SK-N-SH treated with all-trans-retinoic acid at 6 μM for 48 hours (cell line): ENCODE results near the gene ITPRID2.

Experiments used
- ATAC-seq: fragments of 200-7000 bp; cut with Tn5 transposase; 3 replicates; pipeline ENCODE4 v1.9.1; 2020; ENCODE audit warnings: mild to moderate bottlenecking, moderate library complexity
- BACH2 ChIP-seq: fragments of 250-450 bp; sonication (Bioruptor Pico); IDR thresholded peaks from 2 replicates; pipeline ENCODE4 v1.9.0; 2021; ENCODE audit warnings: mild to moderate bottlenecking, borderline replicate concordance
- CREB5 ChIP-seq: fragments of 250-450 bp; sonication (Bioruptor Pico); IDR thresholded peaks from 2 replicates; pipeline ENCODE4 v1.5.1; 2020; ENCODE audit warnings: low read depth, mild to moderate bottlenecking, moderate library complexity
- CSDC2 ChIP-seq: fragments of 250-450 bp; sonication (Bioruptor Pico); IDR thresholded peaks from 2 replicates; pipeline ENCODE4 v1.5.0; 2020; ENCODE audit warnings: mild to moderate bottlenecking, moderate library complexity
- CSRNP3 ChIP-seq: fragments of 250-450 bp; sonication (Bioruptor Pico); IDR thresholded peaks from 2 replicates; pipeline ENCODE4 v1.5.1; 2021; ENCODE audit warnings: mild to moderate bottlenecking, moderate library complexity
- ESRRG ChIP-seq: fragments of 250-450 bp; sonication (Bioruptor Pico); IDR thresholded peaks from 2 replicates; pipeline ENCODE4 v1.6.1; 2021; ENCODE audit warnings: mild to moderate bottlenecking
- GLIS3 ChIP-seq: fragments of 250-450 bp; sonication (Bioruptor Pico); IDR thresholded peaks from 2 replicates; pipeline ENCODE4 v1.5.0; 2020; ENCODE audit warnings: mild to moderate bottlenecking, moderate library complexity
- ISL1 ChIP-seq: fragments of 250-450 bp; sonication (Bioruptor Pico); IDR thresholded peaks from 2 replicates; pipeline ENCODE4 v2.1.2; 2022; ENCODE audit warnings: mild to moderate bottlenecking, moderate library complexity
- OSR1 ChIP-seq: fragments of 250-450 bp; sonication (Bioruptor Pico); IDR thresholded peaks from 2 replicates; pipeline ENCODE4 v1.8.0; 2022; ENCODE audit warnings: moderate library complexity, mild to moderate bottlenecking, inconsistent platforms
- POU6F1 ChIP-seq: fragments of 250-450 bp; sonication (Bioruptor Pico); IDR thresholded peaks from 2 replicates; pipeline ENCODE4 v1.8.0; 2021; ENCODE audit warnings: low read depth, mild to moderate bottlenecking, moderate library complexity, borderline replicate concordance
- PPARA ChIP-seq: fragments of 250-450 bp; sonication (Bioruptor Pico); IDR thresholded peaks from 2 replicates; pipeline ENCODE4 v1.5.0; 2020; ENCODE audit warnings: mild to moderate bottlenecking, borderline replicate concordance
- RARB ChIP-seq: fragments of 250-450 bp; sonication (Bioruptor Pico); IDR thresholded peaks from 2 replicates; pipeline ENCODE4 v1.8.0; 2021; ENCODE audit warnings: mild to moderate bottlenecking, moderate library complexity
- TOX ChIP-seq: fragments of 250-450 bp; sonication (Bioruptor Pico); IDR thresholded peaks from 2 replicates; pipeline ENCODE4 v1.8.0; 2021; ENCODE audit warnings: mild to moderate bottlenecking, moderate library complexity, borderline replicate concordance
- TSHZ2 ChIP-seq: fragments of 250-450 bp; sonication (Bioruptor Pico); IDR thresholded peaks from 2 replicates; pipeline ENCODE4 v1.5.0; 2020; ENCODE audit warnings: mild to moderate bottlenecking, moderate library complexity
- ZC3H10 ChIP-seq: fragments of 250-450 bp; sonication (Bioruptor Pico); IDR thresholded peaks from 2 replicates; pipeline ENCODE4 v1.5.1; 2021; ENCODE audit warnings: mild to moderate bottlenecking, moderate library complexity
- ZFP3 ChIP-seq: fragments of 250-450 bp; sonication (Bioruptor Pico); IDR thresholded peaks from 2 replicates; pipeline ENCODE4 v1.5.0; 2020; ENCODE audit warnings: mild to moderate bottlenecking, moderate library complexity
- ZFP30 ChIP-seq: fragments of 450-650 bp; formaldehyde crosslinking; IDR thresholded peaks from 2 replicates; pipeline ENCODE4 v1.5.0; 2022; ENCODE audit warnings: mild to moderate bottlenecking, moderate library complexity
- ZNF565 ChIP-seq: fragments of 450-650 bp; formaldehyde crosslinking; conservative IDR thresholded peaks from 2 replicates; pipeline ENCODE4 v1.5.0; 2020; ENCODE audit warnings: low read depth, mild to moderate bottlenecking, moderate library complexity
- ZNF70 ChIP-seq: fragments of 450-650 bp; formaldehyde crosslinking; IDR thresholded peaks from 2 replicates; pipeline ENCODE4 v1.5.0; 2020; ENCODE audit warnings: mild to moderate bottlenecking, moderate library complexity
- ZNF8 ChIP-seq: fragments of 450-650 bp; formaldehyde crosslinking; IDR thresholded peaks from 2 replicates; pipeline ENCODE4 v1.5.0; 2020; ENCODE audit warnings: mild to moderate bottlenecking, moderate library complexity
- TF ChIP-seq, protein P1 (sequence below): fragments of 250-450 bp; sonication (Bioruptor Pico); IDR thresholded peaks from 2 replicates; pipeline ENCODE4 v1.8.0; 2020; ENCODE audit warnings: mild to moderate bottlenecking, moderate library complexity, borderline replicate concordance

ITPRID2 gene

DNA sequence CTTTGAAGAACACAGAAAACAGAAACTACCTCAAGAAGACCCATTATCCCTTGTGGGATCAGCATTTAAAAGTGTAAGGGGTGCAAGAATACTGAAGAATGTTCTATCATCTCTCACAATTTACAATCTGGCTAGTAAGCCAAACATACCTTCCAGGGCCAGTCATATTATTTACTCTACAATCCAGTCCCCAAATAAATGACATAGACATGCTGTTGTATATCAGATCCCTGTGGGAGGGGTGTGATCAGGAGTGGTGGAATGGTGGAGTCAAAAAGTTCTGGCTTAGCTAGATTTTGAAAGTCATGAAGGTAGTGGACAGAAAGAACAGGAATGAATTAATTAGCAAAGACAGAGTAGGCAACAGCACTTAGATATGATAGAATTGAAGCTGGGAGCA is 1.8 kb upstream of the ITPRID2 start:
- no peak for TF ChIP-seq CSRNP3 (CRISPR knock-in tag)
- TF ChIP-seq ZNF565 (CRISPR knock-in tag), result no peak
- TF ChIP-seq, protein P1, sequence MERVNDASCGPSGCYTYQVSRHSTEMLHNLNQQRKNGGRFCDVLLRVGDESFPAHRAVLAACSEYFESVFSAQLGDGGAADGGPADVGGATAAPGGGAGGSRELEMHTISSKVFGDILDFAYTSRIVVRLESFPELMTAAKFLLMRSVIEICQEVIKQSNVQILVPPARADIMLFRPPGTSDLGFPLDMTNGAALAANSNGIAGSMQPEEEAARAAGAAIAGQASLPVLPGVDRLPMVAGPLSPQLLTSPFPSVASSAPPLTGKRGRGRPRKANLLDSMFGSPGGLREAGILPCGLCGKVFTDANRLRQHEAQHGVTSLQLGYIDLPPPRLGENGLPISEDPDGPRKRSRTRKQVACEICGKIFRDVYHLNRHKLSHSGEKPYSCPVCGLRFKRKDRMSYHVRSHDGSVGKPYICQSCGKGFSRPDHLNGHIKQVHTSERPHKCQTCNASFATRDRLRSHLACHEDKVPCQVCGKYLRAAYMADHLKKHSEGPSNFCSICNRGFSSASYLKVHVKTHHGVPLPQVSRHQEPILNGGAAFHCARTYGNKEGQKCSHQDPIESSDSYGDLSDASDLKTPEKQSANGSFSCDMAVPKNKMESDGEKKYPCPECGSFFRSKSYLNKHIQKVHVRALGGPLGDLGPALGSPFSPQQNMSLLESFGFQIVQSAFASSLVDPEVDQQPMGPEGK (CRISPR knock-in tag), result no peak
- no peak for TF ChIP-seq ZNF8 (CRISPR knock-in tag)
- TF ChIP-seq ESRRG (CRISPR knock-in tag), result no peak
- TF ChIP-seq RARB (CRISPR knock-in tag), result no peak
- no peak for TF ChIP-seq CSDC2 (CRISPR knock-in tag)
- no peak for TF ChIP-seq ZNF70 (CRISPR knock-in tag)
- no peak for TF ChIP-seq GLIS3
- no peak for TF ChIP-seq TOX (CRISPR knock-in tag)
- no peak for TF ChIP-seq TSHZ2 (CRISPR knock-in tag)
- no peak for TF ChIP-seq ZFP30 (CRISPR knock-in tag)
- TF ChIP-seq, all 23 proteins: peak for 0
- no peak for ATAC-seq

DNA sequence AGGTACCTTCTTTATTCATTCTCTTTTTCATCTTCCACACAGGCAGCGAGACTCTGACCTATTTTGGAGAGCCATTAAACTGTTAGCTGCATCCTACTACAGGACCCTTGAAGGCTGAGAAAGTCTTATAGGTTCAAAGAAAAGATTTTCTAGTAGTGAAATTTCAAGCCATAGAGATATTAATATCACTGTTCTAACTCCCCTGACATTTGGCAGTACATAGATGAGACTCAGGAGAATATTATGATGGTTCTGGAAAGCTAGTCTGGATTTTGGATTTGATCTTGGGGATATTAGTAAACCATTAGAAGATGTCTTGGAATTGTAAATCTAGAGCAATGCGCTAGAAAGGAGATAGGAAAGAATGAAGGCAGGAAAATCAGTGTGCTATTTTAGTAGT is 1.3 kb upstream of the ITPRID2 start:
- no peak for TF ChIP-seq OSR1 (CRISPR knock-in tag)
- TF ChIP-seq PPARA (CRISPR knock-in tag), result no peak
- TF ChIP-seq ZC3H10 (CRISPR knock-in tag), result no peak
- TF ChIP-seq, all 23 proteins: peak for 0
- no peak for ATAC-seq

DNA sequence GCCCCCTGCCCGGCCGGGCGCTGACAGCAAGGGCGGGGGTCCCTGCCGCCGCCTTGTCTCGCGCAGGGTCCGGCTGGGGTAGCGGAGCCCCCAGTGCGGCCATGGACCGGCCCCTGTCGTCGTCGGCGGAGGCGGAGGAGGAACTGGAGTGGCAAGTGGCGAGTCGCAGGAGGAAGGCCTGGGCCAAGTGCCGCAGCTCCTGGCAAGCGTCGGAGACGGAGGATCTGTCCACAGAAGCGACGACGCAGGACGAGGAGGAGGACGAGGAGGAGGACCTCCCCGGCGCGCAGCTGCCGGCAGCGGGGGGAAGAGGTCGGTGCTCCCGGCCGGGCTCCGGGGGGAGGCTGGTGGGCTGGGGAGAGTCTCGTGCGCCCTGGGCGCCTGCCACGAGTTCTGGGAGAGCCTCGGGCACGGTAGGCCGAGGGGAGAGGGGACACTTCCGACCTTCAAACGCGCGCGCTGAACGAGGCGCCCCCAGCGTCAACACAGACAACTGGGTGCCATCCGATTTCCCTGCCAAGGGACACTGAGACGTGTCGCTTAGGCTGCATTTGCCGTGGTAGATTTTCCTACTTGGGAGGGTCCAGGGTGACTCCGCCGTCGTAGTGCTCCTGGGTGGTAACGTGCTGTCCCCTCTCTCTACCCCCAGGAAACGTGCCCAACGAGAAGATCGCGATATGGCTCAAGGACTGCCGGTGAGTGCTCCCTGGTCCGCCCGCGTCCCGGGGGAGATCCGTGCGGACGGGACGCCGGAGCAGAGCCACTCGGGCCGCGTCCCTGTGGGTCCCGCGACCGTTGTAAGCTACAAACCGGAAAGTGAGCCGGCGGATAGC is 652 bp downstream of the ITPRID2 start:
- peak; percentile 68 for ATAC-seq
- no peak for TF ChIP-seq TOX (CRISPR knock-in tag)
- no peak for TF ChIP-seq ZNF70 (CRISPR knock-in tag)
- TF ChIP-seq ISL1, result no peak
- TF ChIP-seq POU6F1 (CRISPR knock-in tag), result no peak
- TF ChIP-seq ZNF8 (CRISPR knock-in tag), result no peak
- TF ChIP-seq ESRRG (CRISPR knock-in tag), result no peak
- TF ChIP-seq CREB5 (CRISPR knock-in tag), result no peak
- TF ChIP-seq PPARA (CRISPR knock-in tag), result no peak
- TF ChIP-seq BACH2 (CRISPR knock-in tag), result no peak
- no peak for TF ChIP-seq CSDC2 (CRISPR knock-in tag)
- no peak for TF ChIP-seq ZC3H10 (CRISPR knock-in tag)
- TF ChIP-seq, protein P1 (CRISPR knock-in tag), result no peak
- TF ChIP-seq ZFP3 (CRISPR knock-in tag), result peak; percentile 28; the same call in 1 of the 2 replicates
- TF ChIP-seq TSHZ2 (CRISPR knock-in tag), result 0 out of 2 replicates have a peak, but pooled peaks have one; percentile 29
- no peak for TF ChIP-seq OSR1 (CRISPR knock-in tag)
